Neural progenitor cell (in vitro differentiated cells): Measurements from ENCODE around the gene ELOVL6.

Source experiments
- CTCF ChIP-seq: fragments of 200-600 bp; sonication (generic); IDR thresholded peaks from 2 replicates; pipeline ENCODE4 v1.5.1; 2017; ENCODE audit warnings: antibody characterized with exemption, mild to moderate bottlenecking
- EZH2 ChIP-seq: fragments of 200-600 bp; sonication (generic); IDR thresholded peaks from 2 replicates; pipeline ENCODE4 v1.6.1; 2017; ENCODE audit warnings: antibody characterized with exemption, mild to moderate bottlenecking, moderate library complexity
- EZH2phosphoT487 ChIP-seq: fragments of 200-600 bp; sonication (generic); IDR thresholded peaks from 2 replicates; pipeline ENCODE4 v1.6.1; 2017; ENCODE audit warnings: antibody characterized with exemption

DNA sequence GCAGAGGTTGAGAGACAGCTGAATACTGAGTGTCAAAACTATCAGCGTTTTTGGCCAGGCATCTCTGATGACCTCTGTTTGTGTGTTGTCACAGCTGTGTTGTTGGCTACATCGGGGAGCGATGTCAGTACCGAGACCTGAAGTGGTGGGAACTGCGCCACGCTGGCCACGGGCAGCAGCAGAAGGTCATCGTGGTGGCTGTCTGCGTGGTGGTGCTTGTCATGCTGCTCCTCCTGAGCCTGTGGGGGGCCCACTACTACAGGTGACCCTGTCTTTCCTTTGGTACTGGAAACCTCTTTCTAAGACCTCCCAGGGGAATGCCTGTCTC lies 198.9 kb downstream of the ELOVL6 start:
- TF ChIP-seq CTCF (no peak), EZH2 (no peak), EZH2phosphoT487 (no peak)
